Duodenal mucosa (tissue), 2 donors: ENCODE results near the gene PRM2.

Experiments
- H3K27ac ChIP-seq: one replicate; pipeline ENCODE4 v1.7.0; 2013; ENCODE audit warnings: low read depth, low read length
- H3K27me3 ChIP-seq, 2 donors: one replicate each; pipeline ENCODE4 v1.7.0; 2013; ENCODE audit warnings: low read length in 2 of 2, control low read depth in 1 of 2; ENCODE audit not compliant: insufficient read depth in 2 of 2, control insufficient read depth in 1 of 2
- H3K36me3 ChIP-seq, 2 donors: one replicate each; pipeline ENCODE4 v1.7.0; 2013; ENCODE audit warnings: low read length in 2 of 2, control low read depth in 1 of 2; ENCODE audit not compliant: insufficient read depth in 2 of 2, control insufficient read depth in 1 of 2
- H3K4me1 ChIP-seq, 2 donors: one replicate each; pipeline ENCODE4 v1.7.0; 2013; ENCODE audit warnings: low read length in 2 of 2, control low read depth in 1 of 2; ENCODE audit not compliant: insufficient read depth in 2 of 2, control insufficient read depth in 1 of 2
- H3K4me3 ChIP-seq, 2 donors: one replicate each; pipeline ENCODE4 v1.7.0; 2013; ENCODE audit warnings: low read length in 2 of 2, low read depth in 1 of 2
- H3K9ac ChIP-seq, 2 donors: one replicate each; pipeline ENCODE4 v1.7.0; 2013; ENCODE audit warnings: low read length in 2 of 2, low read depth in 1 of 2
- H3K9me3 ChIP-seq, 2 donors: one replicate each; pipeline ENCODE4 v1.7.0; 2013; ENCODE audit warnings: low read length in 2 of 2, control low read depth in 1 of 2; ENCODE audit not compliant: control insufficient read depth in 1 of 2

The PRM2 gene

DNA sequence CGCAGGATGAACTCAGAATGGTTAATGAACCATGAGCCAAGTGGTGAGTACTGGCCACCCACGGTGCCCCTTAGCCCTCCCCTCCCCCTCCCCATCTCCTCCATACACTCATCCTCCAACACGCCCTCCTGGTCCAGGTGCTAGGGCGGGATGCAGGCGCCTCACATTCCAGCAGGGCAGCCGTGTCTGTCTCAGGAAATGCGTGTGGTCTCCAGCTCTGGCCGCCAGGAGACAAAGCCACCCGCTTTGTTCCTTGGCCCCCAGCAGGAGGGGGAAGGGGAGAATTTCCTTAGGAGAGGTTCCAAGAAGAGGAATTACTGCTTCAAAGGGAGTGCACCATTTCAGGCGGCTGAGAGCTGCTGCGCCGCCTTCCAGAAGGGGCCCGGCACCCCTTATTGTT, 39.2 kb upstream of the PRM2 start:
- Histone ChIP-seq H3K9ac (no peak overlapping the region), H3K36me3 (no peaks in the 10 kb centered on the region), H3K4me3 (no peak overlapping the region), H3K9me3 (no peaks in the 10 kb centered on the region), H3K27ac (no peak overlapping the region), H3K27me3 (no peaks in the 10 kb centered on the region), H3K4me1 (peaks cover 11 to 14% of the 10 kb centered on the region in 2 donors)

DNA sequence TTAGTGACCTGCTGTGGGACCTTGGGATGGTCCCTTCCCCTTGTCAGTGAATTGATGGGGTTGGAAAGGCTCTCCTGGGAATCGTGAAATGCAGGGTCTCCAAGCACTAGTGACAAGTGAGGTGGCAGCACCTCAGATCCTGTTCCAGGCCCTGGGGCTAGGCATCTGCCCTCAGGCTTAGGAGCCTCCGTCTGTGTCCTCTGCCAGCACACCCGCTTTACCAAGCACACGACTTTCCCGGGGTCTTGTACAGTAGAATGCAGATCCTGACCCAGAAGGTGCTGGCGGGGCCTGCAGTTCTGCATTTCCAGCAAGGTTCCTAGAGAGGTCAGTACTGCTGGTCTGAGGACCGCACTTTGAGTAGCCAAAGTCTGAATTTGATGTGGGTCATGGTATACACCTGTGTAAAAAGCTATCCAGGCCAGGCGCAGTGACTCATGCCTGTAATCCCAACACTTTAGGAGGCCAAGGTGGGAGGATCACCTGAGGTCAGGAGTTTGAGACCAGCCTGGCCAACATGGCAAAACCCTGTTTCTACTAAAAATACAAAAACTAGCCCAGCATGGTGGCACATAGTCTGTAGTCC, 38.1 kb upstream of the PRM2 start:
- Histone ChIP-seq H3K9ac (no peak overlapping the region), H3K9me3 (no peaks in the 10 kb centered on the region), H3K27me3 (no peaks in the 10 kb centered on the region), H3K4me1 (peaks cover 14 to 17% of the 10 kb centered on the region in 2 donors), H3K27ac (no peak overlapping the region), H3K4me3 (no peak overlapping the region), H3K36me3 (no peaks in the 10 kb centered on the region)

DNA sequence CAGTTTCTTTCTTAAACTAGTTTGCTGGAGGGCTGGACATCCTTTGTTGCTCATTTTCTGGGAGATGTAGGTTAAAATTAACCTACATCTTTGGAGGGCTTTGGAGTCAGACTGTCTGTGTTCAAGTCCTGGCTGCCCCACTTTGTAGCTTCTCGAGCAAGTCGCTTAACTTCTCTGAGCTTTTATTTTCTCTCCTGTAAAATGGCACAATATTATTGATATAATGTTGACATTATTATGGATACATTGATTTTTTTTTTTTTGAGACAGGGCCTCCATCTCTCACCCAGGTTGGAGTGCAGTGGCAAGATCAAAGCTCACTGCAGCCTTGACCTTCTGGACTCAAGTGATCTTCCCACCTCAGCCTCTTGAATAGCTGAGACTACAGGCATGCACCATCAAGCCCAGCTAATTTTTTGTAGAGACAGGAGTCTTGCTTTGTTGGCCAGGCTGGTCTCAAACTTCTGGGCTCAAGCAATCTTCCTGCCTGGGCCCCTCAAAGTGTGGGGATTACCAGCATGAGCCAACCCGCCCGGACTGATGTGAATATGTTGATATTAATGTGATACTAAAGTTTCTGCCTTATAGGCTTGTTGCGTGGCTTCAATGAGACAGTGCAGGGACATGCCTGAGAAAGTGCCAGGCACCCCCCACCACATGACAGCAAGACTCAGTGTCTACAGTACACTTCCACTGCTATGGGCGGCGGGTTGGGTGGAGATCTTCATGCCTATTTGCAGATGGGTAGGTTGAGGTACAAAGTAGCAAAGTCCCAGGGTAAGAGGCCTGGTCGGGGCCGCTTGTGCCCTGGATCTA, 37.4 kb upstream of the PRM2 start:
- no peaks in the 10 kb centered on the region for H3K27me3 ChIP-seq
- H3K36me3 ChIP-seq: no peaks in the 10 kb centered on the region
- no peaks in the 10 kb centered on the region for H3K9me3 ChIP-seq
- peaks cover 14 to 17% of the 10 kb centered on the region in 2 donors for H3K4me1 ChIP-seq
- H3K9ac ChIP-seq: no peak overlapping the region
- no peak overlapping the region for H3K27ac ChIP-seq
- no peak overlapping the region for H3K4me3 ChIP-seq

DNA sequence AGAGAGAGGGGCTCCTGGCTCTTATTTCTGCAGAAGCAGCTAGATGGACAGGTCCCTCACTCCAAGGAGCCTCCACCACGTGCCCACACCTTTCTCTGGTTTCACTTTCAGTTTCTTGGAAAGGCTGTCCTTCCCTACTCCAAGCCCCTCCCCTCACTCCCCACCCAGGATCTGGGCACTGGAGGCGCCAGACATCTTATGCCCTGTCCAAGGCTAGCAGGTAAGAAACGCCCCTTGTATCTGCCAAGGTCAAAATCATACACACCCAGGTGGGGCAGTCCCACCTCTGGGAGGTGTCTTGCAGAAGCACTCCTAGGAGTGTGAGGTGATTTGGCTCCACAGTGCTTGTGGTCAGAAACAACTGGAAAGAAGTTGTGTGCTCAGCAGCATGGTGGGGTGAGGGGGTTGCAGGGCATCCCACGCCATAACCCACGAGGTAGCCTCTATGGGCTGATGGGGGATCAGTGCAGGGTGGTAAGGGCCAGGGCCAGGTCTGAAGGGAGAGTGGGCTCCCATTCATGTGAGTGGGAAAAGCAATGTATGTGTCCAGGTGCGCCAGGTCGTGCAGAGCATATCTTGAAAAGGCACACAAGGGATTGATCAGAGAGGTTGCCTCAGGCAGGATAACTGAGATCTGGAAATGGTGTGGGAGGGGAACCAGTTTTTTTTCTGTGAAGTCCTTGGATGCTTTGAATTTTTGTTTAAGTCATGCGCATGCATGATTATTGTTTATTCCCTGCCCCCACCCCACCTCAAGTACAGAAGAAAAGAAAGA, 36.6 kb upstream of the PRM2 start:
- Histone ChIP-seq H3K4me3 (no peak overlapping the region), H3K9ac (peak overlapping the region in 1 of 2 donors; percentile 18), H3K27me3 (no peaks in the 10 kb centered on the region), H3K27ac (no peak overlapping the region), H3K36me3 (no peaks in the 10 kb centered on the region), H3K9me3 (no peaks in the 10 kb centered on the region), H3K4me1 (peaks cover 14 to 17% of the 10 kb centered on the region in 2 donors)

DNA sequence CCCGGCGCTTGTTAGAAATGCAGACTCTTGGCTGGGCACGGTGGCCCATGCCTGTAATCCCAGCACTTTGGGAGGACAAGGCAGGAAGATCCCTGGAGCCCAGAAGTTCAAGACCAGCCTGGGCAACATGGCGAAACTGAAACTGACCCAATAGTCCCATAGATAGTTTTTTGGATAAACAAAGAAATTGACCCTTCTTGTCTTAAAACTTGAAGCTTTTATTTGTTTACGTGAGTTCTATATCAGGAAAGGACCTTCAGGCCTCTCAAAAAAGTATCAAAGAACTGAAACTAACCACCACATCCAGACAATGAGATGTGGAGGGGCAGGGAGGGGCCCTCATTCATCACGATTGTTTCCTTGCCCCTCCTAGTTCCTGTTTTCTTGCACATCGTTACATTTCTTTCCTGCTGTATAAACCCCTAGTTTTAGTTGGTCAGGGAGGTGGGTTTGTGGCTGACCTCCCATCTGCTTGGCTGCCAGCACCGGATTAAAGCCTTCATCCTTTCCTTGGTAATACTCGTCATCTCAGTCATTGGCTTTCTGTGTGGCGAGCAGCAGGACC, 34.8 kb upstream of the PRM2 start:
- H3K9ac ChIP-seq: no peak overlapping the region
- no peak overlapping the region for H3K27ac ChIP-seq
- no peaks in the 10 kb centered on the region for H3K27me3 ChIP-seq
- no peaks in the 10 kb centered on the region for H3K9me3 ChIP-seq
- H3K4me3 ChIP-seq: no peak overlapping the region
- H3K36me3 ChIP-seq: no peaks in the 10 kb centered on the region
- peaks cover 17 to 23% of the 10 kb centered on the region in 2 donors for H3K4me1 ChIP-seq

DNA sequence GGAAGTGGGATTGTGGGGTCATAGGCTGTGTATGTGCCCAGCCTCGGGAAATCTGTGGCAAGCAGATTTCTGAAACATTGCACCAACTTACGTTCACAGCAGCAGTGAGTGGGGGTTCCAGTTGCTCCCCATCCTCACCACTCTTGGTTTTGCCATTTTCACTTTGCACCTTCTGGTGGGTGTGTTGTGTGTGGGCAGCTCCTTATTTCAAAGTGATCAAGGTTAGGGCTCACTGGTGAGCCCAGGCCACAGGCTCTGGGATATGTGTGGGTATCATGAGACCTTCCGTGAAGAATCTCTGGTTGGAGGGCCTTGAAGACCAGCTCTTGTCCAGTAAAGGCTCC, 34.3 kb upstream of the PRM2 start:
- no peaks in the 10 kb centered on the region for H3K9me3 ChIP-seq
- no peak overlapping the region for H3K9ac ChIP-seq
- peaks cover 17 to 23% of the 10 kb centered on the region in 2 donors for H3K4me1 ChIP-seq
- no peaks in the 10 kb centered on the region for H3K36me3 ChIP-seq
- no peak overlapping the region for H3K4me3 ChIP-seq
- no peak overlapping the region for H3K27ac ChIP-seq
- H3K27me3 ChIP-seq: no peaks in the 10 kb centered on the region

DNA sequence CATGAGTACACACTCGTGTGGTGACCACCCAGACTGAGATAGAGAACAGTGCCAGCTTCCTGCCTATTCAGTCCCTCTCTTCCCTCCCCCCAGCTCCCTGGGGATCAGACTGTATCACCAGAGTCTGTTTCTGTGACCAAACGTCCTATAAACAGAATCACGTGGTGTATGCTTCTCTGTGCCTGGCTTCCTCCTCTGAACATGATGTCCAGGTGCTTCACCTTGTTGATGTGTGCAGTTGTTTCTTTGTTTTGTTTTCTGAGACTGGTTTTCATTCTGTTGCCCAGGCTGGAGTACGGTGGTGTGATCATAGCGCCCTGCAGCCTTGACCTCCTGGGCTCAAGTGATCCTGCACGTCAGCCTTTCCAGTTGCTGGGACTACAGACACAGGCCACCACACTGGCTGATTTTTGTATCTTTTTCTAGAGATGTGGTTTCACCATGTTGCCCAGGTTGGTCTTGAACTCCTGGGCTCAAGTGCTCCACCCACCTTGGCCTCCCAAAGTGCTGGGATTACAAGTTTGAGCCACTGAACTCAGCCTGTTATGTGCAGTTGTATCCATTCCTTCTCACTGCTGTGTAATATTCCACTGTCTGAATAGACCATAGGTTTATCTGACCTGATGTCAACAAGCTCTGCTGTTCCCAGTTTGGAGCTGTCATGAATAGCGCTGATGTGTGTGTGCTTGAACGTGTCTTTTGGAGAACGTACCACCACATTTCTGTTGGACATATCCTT, 33.8 kb upstream of the PRM2 start:
- Histone ChIP-seq H3K27ac (no peak overlapping the region), H3K36me3 (no peaks in the 10 kb centered on the region), H3K9ac (no peak overlapping the region), H3K9me3 (no peaks in the 10 kb centered on the region), H3K27me3 (no peaks in the 10 kb centered on the region), H3K4me3 (no peak overlapping the region), H3K4me1 (peaks cover 17 to 23% of the 10 kb centered on the region in 2 donors)

DNA sequence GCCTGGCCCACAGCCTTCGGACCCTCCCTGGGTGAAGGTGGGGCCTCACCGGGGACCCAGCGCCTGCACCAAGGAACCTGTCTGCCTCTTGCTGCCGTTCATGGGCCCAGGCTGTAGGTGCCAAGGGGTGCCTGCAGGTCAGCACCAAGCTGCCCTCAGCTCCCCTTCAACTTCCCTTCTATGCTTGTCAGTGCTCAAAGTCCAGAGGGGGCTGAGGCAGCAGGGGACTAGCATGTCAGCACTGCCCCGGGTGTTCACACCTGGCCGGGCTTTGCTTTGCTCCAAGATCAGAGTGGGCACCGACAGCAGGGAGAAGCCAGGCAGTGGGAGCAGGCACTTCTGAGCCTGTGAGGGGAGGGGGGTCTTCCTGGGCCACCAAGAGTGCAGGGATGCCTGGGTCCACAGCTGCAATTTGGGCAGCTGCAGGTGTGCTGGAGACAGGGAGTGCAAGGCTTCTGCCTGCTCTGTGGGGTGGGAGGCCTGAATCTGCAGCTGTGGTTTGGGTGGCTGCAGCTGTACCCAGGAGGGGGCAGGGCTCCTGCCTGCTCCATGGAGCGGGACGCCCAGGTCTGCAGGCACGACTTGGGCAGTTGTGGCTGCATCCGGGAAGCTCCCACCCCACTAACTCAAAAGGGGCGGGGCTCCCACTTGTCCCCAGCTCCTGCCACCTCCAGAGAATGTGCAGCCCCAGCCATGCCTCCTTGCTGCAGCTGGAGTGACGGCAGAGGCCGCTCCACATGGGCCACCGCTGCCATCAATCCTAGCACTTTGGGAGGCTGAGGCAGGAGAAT, 32.4 kb upstream of the PRM2 start:
- Histone ChIP-seq H3K36me3 (no peaks in the 10 kb centered on the region), H3K4me3 (no peak overlapping the region), H3K9ac (no peak overlapping the region), H3K27ac (no peak overlapping the region), H3K4me1 (peaks cover 17 to 23% of the 10 kb centered on the region in 2 donors), H3K9me3 (no peaks in the 10 kb centered on the region), H3K27me3 (no peaks in the 10 kb centered on the region)
